VCaP (cell line): ENCODE data around the gene GLIS1.

Source experiments
- H3K27ac ChIP-seq: fragments of 450-650 bp; 2 replicates; pipeline ENCODE4 v1.5.1; 2017
- CTCF ChIP-seq: fragments of 450-650 bp; conservative IDR thresholded peaks from 2 replicates; pipeline ENCODE4 v1.5.1; 2017; ENCODE audit warnings: mild to moderate bottlenecking, moderate library complexity

The GLIS1 gene

GRCh38 chr1:53631622-53632310 is 107.2 kb downstream of the GLIS1 start:
- no peak overlapping the region for H3K27ac ChIP-seq
- no peak for TF ChIP-seq CTCF

GRCh38 chr1:53629101-53629691 is 109.8 kb downstream of the GLIS1 start:
- TF ChIP-seq CTCF = no peak
- no peak overlapping the region for H3K27ac ChIP-seq

DNA sequence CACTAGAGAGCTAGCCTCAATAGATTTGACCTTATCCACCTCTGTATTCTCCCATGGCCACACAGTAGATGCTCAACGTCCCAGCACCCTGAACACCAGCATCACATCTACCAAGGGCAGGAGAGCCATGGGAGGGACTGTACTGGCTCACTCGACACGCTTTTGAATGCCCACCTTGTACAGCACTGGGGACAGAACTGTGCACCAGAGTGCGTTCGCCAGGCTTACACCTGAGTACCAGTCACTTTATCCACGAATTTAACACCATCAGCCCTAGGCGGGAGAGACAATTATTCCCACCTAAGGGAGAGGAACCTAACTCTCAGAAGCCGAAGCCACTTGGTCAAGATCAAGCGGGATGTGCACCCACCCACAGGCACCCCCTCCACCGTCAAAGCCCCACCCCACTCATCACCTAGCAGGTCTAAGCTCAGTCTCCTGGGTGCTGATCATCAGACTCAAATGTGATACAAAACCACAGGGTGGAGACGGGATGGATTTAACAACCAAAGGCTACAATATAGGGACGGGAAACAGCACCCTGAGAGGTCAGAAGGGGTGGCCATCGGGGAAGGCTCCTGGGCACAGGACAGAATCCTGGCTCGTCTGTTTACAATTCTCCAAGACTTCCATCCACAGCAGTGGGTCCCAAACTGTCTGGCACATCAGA is 110.5 kb downstream of the GLIS1 start:
- H3K27ac ChIP-seq = no peak overlapping the region
- no peak for TF ChIP-seq CTCF

DNA sequence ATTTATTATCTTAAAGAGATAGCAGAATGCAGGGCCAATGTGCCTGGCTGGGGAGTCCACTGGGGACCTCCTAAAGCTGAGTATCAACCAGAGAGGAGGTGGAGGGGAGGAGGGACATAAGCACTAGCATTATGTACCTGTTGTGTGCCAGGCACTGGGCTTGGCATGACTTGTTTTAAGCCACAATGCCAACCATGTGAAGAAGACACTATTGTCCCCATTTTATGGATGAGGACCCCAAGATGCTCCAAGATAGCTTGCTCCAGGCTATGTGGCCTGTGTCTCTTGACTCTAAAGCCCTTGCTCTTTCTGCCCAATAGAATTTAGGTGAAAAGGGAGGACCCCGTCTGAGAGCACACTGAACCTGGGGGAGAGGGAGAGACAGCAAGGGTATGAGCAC is 111.3 kb downstream of the GLIS1 start:
- H3K27ac ChIP-seq = no peak overlapping the region

DNA sequence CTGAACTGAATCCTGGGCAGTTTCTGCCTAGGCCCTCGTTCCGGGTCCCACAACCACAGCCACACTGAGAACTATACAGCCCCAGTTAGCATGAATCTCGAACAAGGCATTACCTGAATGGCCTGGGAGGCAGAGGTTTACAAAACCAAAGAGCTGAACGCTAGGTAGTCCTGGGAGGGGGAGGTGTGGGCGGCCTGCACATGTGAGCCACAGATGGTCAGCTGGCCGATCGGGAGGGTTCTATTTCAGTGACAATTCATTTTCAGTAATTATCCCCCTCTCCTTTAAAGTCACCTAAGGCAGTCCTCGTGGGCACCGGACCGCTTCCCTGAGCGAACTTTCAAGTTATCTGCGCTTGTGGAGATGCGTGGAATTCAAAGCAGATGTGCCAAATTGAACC is 111.9 kb downstream of the GLIS1 start:
- H3K27ac ChIP-seq = no peak overlapping the region
- TF ChIP-seq CTCF = no peak

More for the DNA sequence above, 111.3 kb downstream of the GLIS1 start:
- TF ChIP-seq CTCF = no peak

DNA sequence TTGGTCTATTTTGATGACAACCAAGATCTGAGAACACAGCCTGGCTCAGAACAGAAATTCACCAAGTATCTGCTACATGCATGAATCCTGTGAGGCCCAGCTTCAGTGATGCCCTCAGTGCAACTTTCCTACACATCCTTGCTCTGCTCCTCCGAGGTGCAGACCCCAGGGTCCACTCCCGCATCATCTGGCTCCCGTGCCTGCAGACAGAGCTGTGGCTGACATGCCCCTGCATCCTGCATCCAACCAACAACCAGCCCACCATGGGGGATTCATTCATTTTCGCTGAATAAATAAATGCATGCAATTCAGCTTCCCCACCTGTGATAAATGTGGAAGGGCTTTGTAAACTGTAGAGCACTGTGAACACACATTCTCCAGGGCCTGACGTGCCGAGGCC is 112.3 kb downstream of the GLIS1 start:
- H3K27ac ChIP-seq = no peak overlapping the region
- no peak for TF ChIP-seq CTCF

DNA sequence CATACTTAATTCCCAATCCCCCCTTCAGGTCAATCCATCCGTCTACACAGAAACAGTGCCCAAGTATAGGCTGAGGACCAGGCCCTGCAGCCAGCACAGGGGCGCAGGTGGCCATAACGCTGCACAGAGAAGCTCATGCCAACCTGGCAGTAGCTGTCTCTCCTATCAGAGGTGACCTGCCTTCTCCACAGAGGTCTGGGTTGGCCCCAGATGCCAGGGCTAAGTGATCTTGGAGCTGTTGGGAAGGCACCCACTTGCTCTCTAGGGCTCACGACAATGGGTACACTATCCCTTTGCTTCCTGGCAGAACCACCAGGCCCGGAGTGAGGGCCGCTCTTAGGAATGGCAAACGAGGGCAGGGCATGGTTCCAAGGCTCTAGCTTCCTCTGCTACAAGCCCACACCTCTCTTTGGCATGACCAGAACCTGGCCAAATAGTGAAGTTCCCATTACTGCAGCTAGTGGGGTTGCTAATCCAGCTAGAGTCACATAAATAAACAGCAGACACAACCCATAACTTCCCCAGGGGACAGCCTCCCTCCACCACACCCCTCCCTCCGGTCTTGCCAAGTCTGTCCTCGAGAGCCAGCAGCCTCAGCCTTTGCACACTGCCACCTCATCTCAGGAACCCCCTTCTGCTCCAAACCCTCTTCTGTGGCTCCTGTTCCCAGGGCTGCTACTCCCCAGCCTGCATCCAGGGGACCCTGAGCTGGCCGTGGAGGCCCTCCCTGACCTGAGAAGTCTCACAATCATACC is 113.0 kb downstream of the GLIS1 start:
- TF ChIP-seq CTCF = no peak
- H3K27ac ChIP-seq = no peak overlapping the region
